ENCODE data around the gene TRAPPC10.
A peak's percentile ranks its signal among the peaks of the same experiment; 100 is the strongest.

DNA sequence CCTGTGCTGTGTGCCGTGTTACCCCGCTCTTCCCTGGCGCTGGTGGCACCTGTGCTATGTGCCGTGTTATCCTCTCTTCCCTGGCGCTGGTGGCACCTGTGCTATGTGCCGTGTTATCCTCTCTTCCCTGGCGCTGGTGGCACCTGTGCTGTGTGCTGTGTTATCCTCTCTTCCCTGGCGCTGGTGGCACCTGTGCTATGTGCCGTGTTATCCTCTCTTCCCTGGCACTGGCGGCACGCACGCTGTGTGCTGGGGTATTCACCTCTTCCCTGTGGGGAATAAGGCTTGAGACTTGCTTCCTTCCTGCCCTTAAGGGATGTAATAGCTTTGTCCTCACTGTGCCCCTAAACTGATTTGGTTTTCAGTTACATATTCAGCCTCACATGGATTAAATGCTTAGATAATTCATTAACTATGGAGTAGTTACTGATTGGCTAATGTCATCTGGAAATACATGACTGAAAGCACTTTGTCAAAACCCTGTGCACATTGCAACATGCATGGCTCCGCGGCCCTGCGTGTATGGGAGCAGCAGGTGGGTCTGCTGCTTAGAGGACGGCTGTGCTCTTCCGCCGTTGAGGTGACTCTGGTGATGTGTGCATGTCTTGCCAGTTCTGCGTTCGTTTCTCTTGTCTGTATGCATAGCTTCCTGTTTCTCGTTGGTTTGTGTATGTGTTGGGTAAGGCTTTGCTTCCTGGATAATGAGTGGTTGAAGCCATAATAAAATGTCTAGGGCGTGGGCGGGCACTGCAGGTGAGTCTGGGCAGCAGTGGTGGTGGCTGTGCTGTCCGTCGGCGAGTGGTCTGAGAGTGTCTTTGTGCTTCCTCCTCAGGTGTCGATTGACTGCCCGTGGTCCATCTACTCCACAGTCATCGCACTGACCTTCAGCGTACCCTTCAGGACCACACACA is 77.1 kb downstream of the TRAPPC10 start:
- TF ChIP-seq, protein P1, sequence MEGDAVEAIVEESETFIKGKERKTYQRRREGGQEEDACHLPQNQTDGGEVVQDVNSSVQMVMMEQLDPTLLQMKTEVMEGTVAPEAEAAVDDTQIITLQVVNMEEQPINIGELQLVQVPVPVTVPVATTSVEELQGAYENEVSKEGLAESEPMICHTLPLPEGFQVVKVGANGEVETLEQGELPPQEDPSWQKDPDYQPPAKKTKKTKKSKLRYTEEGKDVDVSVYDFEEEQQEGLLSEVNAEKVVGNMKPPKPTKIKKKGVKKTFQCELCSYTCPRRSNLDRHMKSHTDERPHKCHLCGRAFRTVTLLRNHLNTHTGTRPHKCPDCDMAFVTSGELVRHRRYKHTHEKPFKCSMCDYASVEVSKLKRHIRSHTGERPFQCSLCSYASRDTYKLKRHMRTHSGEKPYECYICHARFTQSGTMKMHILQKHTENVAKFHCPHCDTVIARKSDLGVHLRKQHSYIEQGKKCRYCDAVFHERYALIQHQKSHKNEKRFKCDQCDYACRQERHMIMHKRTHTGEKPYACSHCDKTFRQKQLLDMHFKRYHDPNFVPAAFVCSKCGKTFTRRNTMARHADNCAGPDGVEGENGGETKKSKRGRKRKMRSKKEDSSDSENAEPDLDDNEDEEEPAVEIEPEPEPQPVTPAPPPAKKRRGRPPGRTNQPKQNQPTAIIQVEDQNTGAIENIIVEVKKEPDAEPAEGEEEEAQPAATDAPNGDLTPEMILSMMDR (IDR thresholded peaks at IDR 0.05): no peak
- TF ChIP-seq POLR2AphosphoS5 (IDR thresholded peaks at IDR 0.05): no peak
- TF ChIP-seq POLR2A (IDR thresholded peaks at IDR 0.05): peak in 1 of 2 donors; percentile 42
